H1 (cell line): Measurements from ENCODE around the gene FMOD. TPM values are rescaled to one million over a fixed set of nuclear protein-coding genes. Genes with fewer than 3 reads are reported as not detected.

Experiments used
- CTCF ChIA-PET: fragments of 300-600 bp; sonication (Branson Sonifier 250); formaldehyde crosslinking; loops from one replicate; lab custom pipeline; 2021; ENCODE audit not compliant: partially characterized antibody; lab: Charles Lee
- POLR2A ChIA-PET: fragments of 300-600 bp; sonication (Branson Sonifier 250); formaldehyde crosslinking; loops from one replicate; lab custom pipeline; 2021; ENCODE audit warnings: inconsistent platforms; ENCODE audit not compliant: partially characterized antibody; lab: Charles Lee
- DNase-seq, 2 experiments: peaks; one replicate each; pipeline versions ENCODE4 v3.0.0 to v3.0.0-alpha.2; 2010 to 2022; ENCODE audit warnings: low spot score in 2 of 2, low read depth in 1 of 2, mixed read lengths in 1 of 2
- FAIRE-seq: peaks from 2 replicates; lab custom pipeline; 2011; peaks lifted over from hg19 to GRCh38; lab: Jason Lieb, UNC
- H2AFZ ChIP-seq: 2 replicates; pipeline ENCODE4 v1.8.1; 2012; ENCODE audit warnings: low read length, inconsistent platforms
- H2AK5ac ChIP-seq: 2 replicates; pipeline ENCODE4 v1.6.1; 2013; ENCODE audit warnings: low read depth, low read length
- H2BK120ac ChIP-seq: replicated peaks from 2 replicates; pipeline ENCODE3; 2013; ENCODE audit warnings: low read depth, low read length, inconsistent platforms
- H2BK12ac ChIP-seq: 2 replicates; pipeline ENCODE4 v1.6.1; 2013; ENCODE audit warnings: low read depth, low read length
- H2BK15ac ChIP-seq: 2 replicates; pipeline ENCODE4 v1.6.1; 2013; ENCODE audit warnings: low read length
- H2BK20ac ChIP-seq: 2 replicates; pipeline ENCODE4 v1.6.1; 2013; ENCODE audit warnings: low read length
- H2BK5ac ChIP-seq: 2 replicates; pipeline ENCODE4 v1.6.1; 2013; ENCODE audit warnings: low read depth, low read length
- H3K14ac ChIP-seq: 2 replicates; pipeline ENCODE4 v1.6.1; 2013; ENCODE audit warnings: inconsistent platforms; ENCODE audit not compliant: insufficient read length
- H3K18ac ChIP-seq: 2 replicates; pipeline ENCODE4 v1.6.1; 2013; ENCODE audit warnings: low read length; ENCODE audit errors: extremely low read depth
- H3K23ac ChIP-seq: 2 replicates; pipeline ENCODE4 v1.6.1; 2013; ENCODE audit warnings: inconsistent platforms; ENCODE audit not compliant: insufficient read length
- H3K23me2 ChIP-seq: 2 replicates; pipeline ENCODE4 v1.6.1; 2013; ENCODE audit warnings: low read depth, low read length
- H3K27ac ChIP-seq: 2 replicates; pipeline ENCODE4 v1.6.1; 2011; ENCODE audit warnings: low read depth, low read length, inconsistent platforms
- H3K27me3 ChIP-seq, 4 experiments: replicated peaks in 1 of 4; 1 replicate in 1 of 4; 2 replicates in 3 of 4; pipeline versions ENCODE4 v1.6.1 to v1.8.1; 2011 to 2013; ENCODE audit warnings: low read length in 3 of 4, mild to moderate bottlenecking in 3 of 4, inconsistent platforms in 2 of 4, mixed read lengths in 2 of 4, moderate library complexity in 1 of 4; ENCODE audit not compliant: control insufficient read depth in 3 of 4, insufficient read depth in 3 of 4; ENCODE audit errors: extremely low read depth in 1 of 4
- H3K36me3 ChIP-seq, 4 experiments: 2 replicates each; pipeline versions ENCODE4 v1.6.1 to v1.8.1; 2011 to 2013; ENCODE audit warnings: mild to moderate bottlenecking in 4 of 4, low read length in 3 of 4, moderate library complexity in 2 of 4, control low read depth in 1 of 4, inconsistent platforms in 1 of 4; ENCODE audit not compliant: insufficient read depth in 4 of 4, control insufficient read depth in 2 of 4
- H3K4ac ChIP-seq: replicated peaks from 2 replicates; pipeline ENCODE3; 2013; ENCODE audit warnings: low read length, low read depth, mixed read lengths, inconsistent platforms; ENCODE audit not compliant: insufficient read length
- H3K4me1 ChIP-seq, 4 experiments: replicated peaks in 1 of 4; 1 replicate in 1 of 4; 2 replicates in 3 of 4; pipeline versions ENCODE4 v1.6.1 to v1.8.1; 2011 to 2013; ENCODE audit warnings: low read length in 3 of 4, inconsistent platforms in 2 of 4, mixed read lengths in 1 of 4; ENCODE audit not compliant: insufficient read depth in 4 of 4, control insufficient read depth in 3 of 4
- H3K4me2 ChIP-seq, 2 experiments: 2 replicates each; pipeline versions ENCODE4 v1.6.1 to v1.8.1; 2011 to 2013; ENCODE audit warnings: low read depth in 2 of 2, low read length in 2 of 2, control low read depth in 1 of 2, inconsistent platforms in 1 of 2, mild to moderate bottlenecking in 1 of 2; ENCODE audit not compliant: insufficient read depth in 1 of 2
- H3K4me3 ChIP-seq, 4 experiments: fragments of 200-600, 300-600 bp in 1 of 4; sonication (generic), shearing (Covaris generic), sonication (Bioruptor Twin) in 1 of 4; 2 replicates each; pipeline versions ENCODE4 v1.5.1 to v1.8.1; 2011 to 2016; ENCODE audit warnings: low read length in 4 of 4, low read depth in 3 of 4, control low read depth in 2 of 4, inconsistent platforms in 2 of 4, mild to moderate bottlenecking in 2 of 4, mixed read lengths in 1 of 4, moderate library complexity in 1 of 4; ENCODE audit not compliant: insufficient read depth in 2 of 4; ENCODE audit errors: extremely low read depth in 1 of 4
- H3K56ac ChIP-seq: replicated peaks from 2 replicates; pipeline ENCODE3; 2013; ENCODE audit warnings: low read depth, mild to moderate bottlenecking, mixed read lengths, low read length, inconsistent platforms; ENCODE audit not compliant: insufficient read length
- H3K79me1 ChIP-seq: 2 replicates; pipeline ENCODE4 v1.6.1; 2013; ENCODE audit warnings: low read depth, low read length, control low read depth
- H3K79me2 ChIP-seq, 2 experiments: 2 replicates each; pipeline versions ENCODE4 v1.6.1 to v1.8.1; 2012 to 2013; ENCODE audit warnings: low read length in 2 of 2, mild to moderate bottlenecking in 2 of 2, inconsistent platforms in 1 of 2; ENCODE audit not compliant: insufficient read depth in 2 of 2, control insufficient read depth in 1 of 2
- H3K9ac ChIP-seq, 4 experiments: replicated peaks in 1 of 4; 1 replicate in 1 of 4; 2 replicates in 3 of 4; pipeline versions ENCODE4 v1.6.1 to v1.8.1; 2011 to 2013; ENCODE audit warnings: low read depth in 3 of 4, low read length in 3 of 4, control low read depth in 2 of 4, mild to moderate bottlenecking in 2 of 4, moderate library complexity in 2 of 4, inconsistent platforms in 1 of 4; ENCODE audit errors: extremely low read depth in 1 of 4
- H3K9me3 ChIP-seq, 2 experiments: 2 replicates each; pipeline versions ENCODE4 v1.6.1 to v1.8.1; 2012 to 2013; ENCODE audit warnings: mild to moderate bottlenecking in 2 of 2, moderate library complexity in 2 of 2, control low read depth in 1 of 2, inconsistent platforms in 1 of 2, low read depth in 1 of 2, low read length in 1 of 2, mixed read lengths in 1 of 2; ENCODE audit not compliant: insufficient read depth in 2 of 2
- H4K20me1 ChIP-seq, 2 experiments: replicated peaks in 1 of 2; 2 replicates each; pipeline versions ENCODE3 to v1.8.1; 2011 to 2013; ENCODE audit warnings: inconsistent platforms in 2 of 2, low read length in 2 of 2, mild to moderate bottlenecking in 1 of 2; ENCODE audit not compliant: insufficient read depth in 2 of 2, control insufficient read depth in 1 of 2
- H4K5ac ChIP-seq: 2 replicates; pipeline ENCODE4 v1.6.1; 2013; ENCODE audit warnings: low read length, low read depth, mixed read lengths, inconsistent platforms; ENCODE audit not compliant: insufficient read length
- H4K8ac ChIP-seq: 2 replicates; pipeline ENCODE4 v1.8.0; 2013; ENCODE audit warnings: mild to moderate bottlenecking, moderate library complexity, low read length, inconsistent platforms; ENCODE audit not compliant: insufficient read depth; ENCODE audit errors: extremely low read depth
- H4K91ac ChIP-seq: replicated peaks from 2 replicates; pipeline ENCODE3; 2013; ENCODE audit warnings: low read length, mixed read lengths, inconsistent platforms; ENCODE audit not compliant: insufficient read length
- BRCA1 ChIP-seq: IDR thresholded peaks from 2 replicates; pipeline ENCODE4 v1.6.1; 2012; ENCODE audit warnings: low read depth, low read length, improper control_type of control experiment
- CBX8 ChIP-seq: fragments of 300-800, 300-1000 bp; sonication (generic); IDR thresholded peaks from 2 replicates; pipeline ENCODE4 v1.7.1; 2016; ENCODE audit warnings: low read depth, low read length, borderline replicate concordance
- CEBPB ChIP-seq: IDR thresholded peaks from 2 replicates; pipeline ENCODE4 v1.6.1; 2012; ENCODE audit warnings: low read depth, low read length
- EP300 ChIP-seq, 2 experiments: IDR thresholded peaks; 1 replicate in 1 of 2; 2 replicates in 1 of 2; pipeline ENCODE4 v1.6.1; 2011 to 2012; ENCODE audit warnings: low read depth in 2 of 2, low read length in 2 of 2, mild to moderate bottlenecking in 2 of 2, borderline replicate concordance in 1 of 2, inconsistent platforms in 1 of 2, moderate library complexity in 1 of 2
- JUN ChIP-seq: IDR thresholded peaks from 2 replicates; pipeline ENCODE4 v1.6.1; 2011; ENCODE audit warnings: low read depth, mild to moderate bottlenecking, improper control_type of control experiment, low read length
- RXRA ChIP-seq: IDR thresholded peaks from 2 replicates; pipeline ENCODE4 v1.6.1; 2011; ENCODE audit warnings: low read depth, mild to moderate bottlenecking, low read length, moderate library complexity; ENCODE audit not compliant: insufficient read depth
- USF2 ChIP-seq: IDR thresholded peaks from 2 replicates; pipeline ENCODE4 v1.6.1; 2011; ENCODE audit warnings: low read length, improper control_type of control experiment
- WGBS, 2 experiments: shearing (Covaris generic) in 1 of 2; methylation state at CpG; one replicate each; pipeline versions ENCODE4 v1.1.6 to v1.1.7; 2013 to 2015; ENCODE audit warnings: low lambda C conversion rate in 2 of 2, mixed read lengths in 2 of 2, inconsistent platforms in 1 of 2, low coverage in 1 of 2, missing lambda C conversion rate in 1 of 2; ENCODE audit not compliant: insufficient replicate concordance in 2 of 2, insufficient coverage in 1 of 2, insufficient read length in 1 of 2; ENCODE audit errors: extremely low coverage in 1 of 2, missing lambda C conversion rate in 1 of 2; 5-methylcytosine and 5-hydroxymethylcytosine counted together
- polyA plus RNA-seq, 7 experiments: library from polyadenylated mRNA; depleted of rRNA in 3 of 7; stranded (reverse) in 5 of 7; unstranded in 2 of 7; fragments of >200 nt in 5 of 7; fragments of 200-250 nt in 2 of 7; gene quantifications; 1 replicate in 5 of 7; 2 replicates in 1 of 7; 4 replicates in 1 of 7; pipeline versions ENCODE4 v1.2.1 to v1.2.3, GENCODE V29; 2011 to 2013; ENCODE audit warnings: missing spikeins in 2 of 7, mixed read lengths in 2 of 7
- total RNA-seq: library from RNA; stranded (reverse); fragmentation: NEBNext Ultra II Directional; extraction: Animal tissue kit (Norgen Biotek cat#: 25700); gene quantifications from 2 replicates; pipeline ENCODE4 v1.2.1, GENCODE V29; 2021
- TF ChIP-seq, protein P1 (sequence below): IDR thresholded peaks from 2 replicates; pipeline ENCODE4 v1.6.1; 2012; ENCODE audit warnings: low read length, inconsistent platforms

FMOD gene
- total and polyA plus RNA-seq, 2 of the 8 experiments (the other 6 are each of a cell fraction or from before 2014, with no cell fraction given): 0.17 to 0.32 TPM

- Histone ChIP-seq H4K8ac (no peak overlapping the region), H3K79me2 (no peaks in the 10 kb centered on the region), H3K18ac (no peak overlapping the region), H2BK15ac (no peak overlapping the region), H2BK5ac (no peak overlapping the region), H4K5ac (no peak overlapping the region), H4K91ac (no peak overlapping the region), H3K23me2 (no peaks in the 10 kb centered on the region), H3K9me3 (no peaks in the 10 kb centered on the region), H3K14ac (no peak overlapping the region), H3K27me3 (peaks cover 0 to 24% (median 10%) of the 10 kb centered on the region in 4 experiments; a peak in 6 of 7 replicates), H2BK12ac (0 out of 2 replicates have a peak overlapping the region, but pooled peaks have one; percentile 17)
- FAIRE-seq: no peak
- TF ChIP-seq CEBPB (no peak), JUN (no peak), RXRA (no peak), BRCA1 (no peak), CBX8 (no peak), USF2 (no peak), EP300 (IDR thresholded peaks at IDR 0.05; ENCODE audit: borderline replicate concordance in 1 of 2, low read depth in 2 of 2, low read length in 2 of 2) (no peak)
- TF ChIP-seq, protein P1, sequence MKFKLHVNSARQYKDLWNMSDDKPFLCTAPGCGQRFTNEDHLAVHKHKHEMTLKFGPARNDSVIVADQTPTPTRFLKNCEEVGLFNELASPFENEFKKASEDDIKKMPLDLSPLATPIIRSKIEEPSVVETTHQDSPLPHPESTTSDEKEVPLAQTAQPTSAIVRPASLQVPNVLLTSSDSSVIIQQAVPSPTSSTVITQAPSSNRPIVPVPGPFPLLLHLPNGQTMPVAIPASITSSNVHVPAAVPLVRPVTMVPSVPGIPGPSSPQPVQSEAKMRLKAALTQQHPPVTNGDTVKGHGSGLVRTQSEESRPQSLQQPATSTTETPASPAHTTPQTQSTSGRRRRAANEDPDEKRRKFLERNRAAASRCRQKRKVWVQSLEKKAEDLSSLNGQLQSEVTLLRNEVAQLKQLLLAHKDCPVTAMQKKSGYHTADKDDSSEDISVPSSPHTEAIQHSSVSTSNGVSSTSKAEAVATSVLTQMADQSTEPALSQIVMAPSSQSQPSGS: no peak
- TF ChIP-seq, all 59 proteins: peak for 0
- Histone ChIP-seq H3K23ac (no peak overlapping the region), H4K20me1 (no peaks in the 10 kb centered on the region), H3K4me2 (no peak overlapping the region), H3K4me1 (no peaks in the 10 kb centered on the region; a peak in 1 of 7 replicates), H3K79me1 (no peaks in the 10 kb centered on the region), H3K4me3 (no peak overlapping the region), H2BK120ac (no peak overlapping the region), H2BK20ac (no peak overlapping the region), H3K27ac (no peak overlapping the region), H3K4ac (no peak overlapping the region), H2AK5ac (no peak overlapping the region), H2AFZ (no peak overlapping the region), H3K56ac (no peak overlapping the region), H3K36me3 (no peaks in the 10 kb centered on the region), H3K9ac (no peak overlapping the region)
- WGBS, 2 experiments: 89% methylated on average over 7 of the region's 7 CpGs; no CpG with 5 or more reads in 1 of the 2 experiments
- no peak for DNase-seq
- ChIA-PET CTCF (interaction anchor here (1.4 to 39.0 kb wide), 5 partner anchors 10 to 43 kb away, joined by 3 to 785 read pairs (median 17); no protein-coding TSS in a partner anchor), POLR2A (interaction anchor here (1.4 kb wide), 1 partner anchor 13 kb away, joined by 4 read pairs; no protein-coding TSS in a partner anchor)
These were observed 54.4 kb downstream of the FMOD start for GRCh38 chr1:203296460-203297073.
